UCSD-AML1 (cell line): ENCODE data around the gene PIH1D1.
"Not testable (repeated sequence)": the region's sequence is repeated elsewhere in the genome, so short reads cannot be mapped to it uniquely, and the experiment has no call there.

Source experiments
- DNase-seq: peaks from one replicate; lab custom pipeline; 2025; ENCODE audit not compliant: unreplicated experiment; lab: John Stamatoyannopoulos, UW

PIH1D1 gene

DNA sequence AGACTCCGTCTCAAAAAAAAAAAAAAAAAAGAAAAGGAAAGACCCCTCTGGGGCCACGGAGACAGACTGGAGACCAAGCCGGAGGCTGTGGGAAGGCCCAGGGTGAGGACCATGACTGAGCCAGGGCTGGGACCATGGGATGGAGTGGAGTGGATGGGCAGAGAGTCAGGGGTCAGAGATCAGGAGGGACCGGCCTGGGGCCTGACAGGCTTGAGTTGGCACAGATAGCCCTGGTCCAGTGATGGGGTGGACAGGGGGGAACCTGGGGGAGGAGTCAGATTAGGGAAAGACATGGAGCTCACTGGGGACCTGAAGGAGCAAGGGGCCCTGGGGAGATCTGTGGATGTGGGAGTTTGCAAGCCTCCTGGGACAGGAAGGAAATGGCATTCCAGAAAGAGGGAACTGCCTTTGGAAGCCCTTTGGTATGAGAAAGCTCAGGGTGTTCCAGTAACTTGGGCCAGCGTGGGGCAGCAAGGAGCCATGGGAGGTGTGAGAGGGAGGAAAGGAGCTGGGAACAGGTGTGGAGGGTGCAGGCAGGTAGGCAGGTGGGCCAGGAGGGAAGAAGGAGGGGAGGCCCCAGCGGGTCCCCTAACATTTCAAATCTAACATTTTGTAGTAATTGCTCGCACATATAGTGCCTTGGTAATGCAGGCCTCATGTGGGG, 29.5 kb upstream of the PIH1D1 start:
- no peak for DNase-seq

DNA sequence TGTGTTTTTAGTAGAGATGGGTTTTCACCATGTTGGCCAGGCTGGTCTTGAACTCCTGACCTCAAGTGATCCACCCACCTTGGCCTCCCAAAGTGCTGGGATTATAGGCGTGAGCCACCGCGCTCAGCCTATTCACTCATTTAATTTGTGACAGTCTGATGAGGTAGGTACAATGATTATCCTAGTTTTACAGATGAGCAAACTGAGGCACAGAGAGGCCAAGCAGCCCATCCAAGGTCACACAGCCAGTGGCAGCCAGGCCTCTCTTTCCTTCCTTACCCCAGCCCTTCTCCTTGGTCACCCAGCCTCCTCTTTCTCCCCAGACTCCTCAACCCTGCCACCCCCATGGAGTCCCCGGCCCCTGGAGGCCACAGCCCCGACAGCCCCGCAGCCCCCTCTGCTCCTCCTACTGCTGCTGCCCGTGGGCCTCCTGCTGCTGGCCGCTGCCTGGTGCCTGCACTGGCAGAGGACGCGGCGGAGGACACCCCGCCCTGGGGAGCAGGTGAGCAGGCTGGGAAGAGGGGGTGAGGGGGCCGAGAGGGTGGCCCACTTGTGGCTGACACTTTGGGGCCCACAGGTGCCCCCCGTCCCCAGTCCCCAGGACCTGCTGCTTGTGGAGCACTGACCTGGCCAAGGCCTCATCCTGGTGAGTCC, 28.5 kb upstream of the PIH1D1 start:
- no peak for DNase-seq

DNA sequence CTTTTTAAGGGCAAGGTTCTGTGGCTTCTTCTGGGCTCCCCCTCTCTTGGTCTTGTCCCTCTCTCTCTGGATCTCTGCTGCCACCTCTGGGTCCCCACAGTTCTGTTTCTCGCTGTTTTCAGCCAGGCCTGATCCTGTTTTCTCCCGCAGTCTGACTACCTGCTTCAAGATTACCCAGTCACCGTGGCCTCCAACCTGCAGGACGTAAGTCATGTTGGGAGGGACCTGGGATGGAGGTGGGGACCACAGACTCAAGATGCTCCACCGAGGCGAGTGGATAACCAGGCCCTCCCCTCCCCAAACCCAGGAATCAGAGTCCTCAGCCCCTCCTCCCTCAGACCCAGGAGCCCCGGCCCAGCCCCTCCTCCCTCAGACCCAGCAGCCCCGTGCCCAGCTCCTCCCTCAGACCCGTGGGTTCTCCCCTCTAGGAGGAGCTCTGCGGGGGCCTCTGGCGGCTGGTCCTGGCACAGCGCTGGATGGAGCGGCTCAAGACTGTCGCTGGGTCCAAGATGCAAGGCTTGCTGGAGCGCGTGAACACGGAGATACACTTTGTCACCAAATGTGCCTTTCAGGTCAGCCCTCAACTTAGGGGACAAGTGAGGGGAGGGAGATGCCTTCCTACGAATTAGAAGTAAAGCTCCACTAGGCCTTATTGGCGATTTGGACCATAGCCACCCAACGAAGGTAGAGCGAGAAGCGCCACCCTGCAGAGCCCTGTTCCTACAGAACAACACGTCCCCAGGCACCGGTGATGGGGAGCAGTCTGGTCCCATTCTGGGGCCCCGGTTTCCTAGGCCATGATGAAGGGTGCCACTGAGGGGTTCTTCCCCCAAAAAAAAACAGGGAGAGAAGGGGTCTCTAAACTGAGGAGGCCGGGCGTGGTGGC, 24.6 kb upstream of the PIH1D1 start:
- peak; percentile 75 for DNase-seq

GRCh38 chr19:49475191-49475917, 23.7 kb upstream of the PIH1D1 start:
- no peak for DNase-seq

DNA sequence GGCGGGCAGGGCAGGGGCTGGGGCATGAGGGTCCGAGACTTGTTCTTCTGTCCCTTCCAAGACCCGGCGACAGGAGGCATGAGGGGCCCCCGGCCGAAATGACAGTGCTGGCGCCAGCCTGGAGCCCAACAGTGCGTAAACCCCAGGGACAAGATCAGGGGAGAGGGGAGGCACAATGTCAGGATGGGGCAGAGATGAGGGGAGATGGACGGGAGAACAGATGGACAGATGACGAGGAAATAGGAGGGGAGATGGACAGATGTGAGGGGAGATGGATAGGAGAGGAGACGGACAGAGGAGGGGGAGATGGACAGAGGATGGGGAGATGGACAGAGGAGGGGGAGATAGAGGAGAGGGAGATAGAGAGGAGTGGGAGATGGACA, 22.9 kb upstream of the PIH1D1 start:
- DNase-seq = no peak

DNA sequence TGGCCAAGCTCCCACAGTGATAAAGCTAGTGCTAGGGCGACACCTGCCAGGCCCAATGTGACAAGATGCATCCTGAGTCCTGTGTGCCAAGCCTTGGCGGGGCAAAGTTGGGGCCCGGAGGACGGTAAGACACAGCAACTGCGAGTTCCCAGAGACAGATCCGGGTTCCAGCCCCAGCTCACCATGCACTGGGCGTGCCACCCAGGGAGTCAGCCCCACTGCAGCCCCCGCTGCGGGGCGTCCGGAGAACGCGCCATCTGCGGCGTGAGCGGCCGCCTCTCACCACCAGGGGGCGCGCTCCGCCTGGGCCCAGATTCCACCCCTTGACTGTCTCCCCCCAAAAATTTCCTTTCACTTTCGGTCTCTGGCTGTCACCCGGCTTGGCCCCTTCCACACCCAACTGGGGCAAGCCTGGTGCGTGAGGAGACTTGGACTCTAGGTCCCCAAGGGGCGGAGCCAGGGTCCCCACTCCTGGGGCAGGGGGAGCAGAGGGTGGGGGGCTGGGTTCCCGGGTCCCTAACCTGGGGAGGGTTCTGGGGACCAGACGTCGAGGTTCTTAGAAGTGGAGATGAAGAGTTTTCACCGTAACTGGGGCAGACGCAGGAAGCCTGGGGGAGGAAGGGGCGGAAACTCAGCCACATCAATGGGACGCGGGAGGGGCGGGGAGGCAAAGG, 22.4 kb upstream of the PIH1D1 start, which contains the start of gene FLT3LG:
Gene FLT3LG, plus strand, starts transcription at position 348 of the 674 bp plus-strand sequence. CDS start 425 bp downstream, outside the sequence.
- DNase-seq = peak; percentile 80

- not testable (repeated sequence) for DNase-seq
Measured at GRCh38 chr19:49473501-49473867, 21.9 kb upstream of the PIH1D1 start.

DNA sequence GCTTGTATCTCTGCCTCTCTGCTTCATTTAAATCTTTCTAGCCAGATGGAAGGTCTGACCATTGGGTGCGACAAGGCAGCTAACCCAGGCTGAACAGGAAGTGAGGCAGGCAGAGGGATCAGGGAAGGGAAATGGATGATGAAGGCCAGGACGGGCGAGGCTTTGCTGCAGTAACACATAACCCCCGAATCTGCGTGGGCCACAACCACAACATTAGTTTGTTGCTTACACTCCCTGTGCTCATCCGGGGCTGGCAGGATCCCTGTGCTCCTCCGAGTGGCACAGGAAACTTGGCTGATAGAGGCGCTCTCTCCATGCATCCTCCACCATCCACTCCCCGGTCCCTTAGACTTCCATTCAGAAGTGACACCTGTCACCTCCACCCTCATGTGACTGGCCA, 21.3 kb upstream of the PIH1D1 start:
- DNase-seq = no peak

- DNase-seq = no peak
Measured at GRCh38 chr19:49470615-49470978, 19.0 kb upstream of the PIH1D1 start.

- DNase-seq = peak; percentile 86
Measured at GRCh38 chr19:49469828-49470614, 18.4 kb upstream of the PIH1D1 start.

GRCh38 chr19:49468746-49469447, 17.3 kb upstream of the PIH1D1 start:
- peak; percentile 66 for DNase-seq

- no peak for DNase-seq
Measured at GRCh38 chr19:49468199-49468598, 16.6 kb upstream of the PIH1D1 start.

GRCh38 chr19:49465371-49465770, 13.8 kb upstream of the PIH1D1 start:
- DNase-seq = no peak

DNA sequence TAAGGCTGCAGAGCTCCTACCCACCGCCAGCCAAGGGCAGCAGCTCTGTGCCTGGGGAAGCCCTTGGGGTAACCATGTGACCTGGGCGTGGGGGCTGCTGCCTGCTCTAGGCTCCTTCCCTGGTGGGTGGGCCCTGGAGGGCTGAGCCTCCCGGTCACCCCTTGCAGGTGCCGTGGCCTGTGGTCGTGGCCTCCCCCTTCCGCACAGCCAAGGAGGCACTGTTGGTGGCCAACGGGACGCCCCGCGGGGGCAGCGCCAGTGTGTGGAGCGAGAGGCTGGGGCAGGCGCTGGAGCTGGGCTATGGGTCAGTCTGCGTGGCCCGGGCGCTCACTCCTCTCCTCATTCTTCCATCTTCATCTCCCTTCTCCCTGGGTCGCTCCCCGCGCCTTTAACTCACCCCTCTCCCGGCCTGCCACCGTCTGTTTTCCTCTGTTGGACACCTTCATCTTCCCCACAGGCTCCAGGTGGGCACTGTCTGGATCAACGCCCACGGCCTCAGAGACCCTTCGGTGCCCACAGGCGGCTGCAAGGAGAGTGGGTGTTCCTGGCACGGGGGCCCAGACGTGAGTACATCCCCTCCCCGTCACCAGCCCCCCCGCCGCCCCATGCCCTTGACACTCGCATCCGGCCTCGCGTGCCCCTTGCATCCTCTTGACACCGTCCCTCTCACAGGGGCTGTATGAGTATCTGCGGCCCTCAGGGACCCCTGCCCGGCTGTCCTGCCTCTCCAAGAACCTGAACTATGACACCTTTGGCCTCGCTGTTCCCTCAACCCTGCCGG, 12.5 kb upstream of the PIH1D1 start:
- no peak for DNase-seq

DNA sequence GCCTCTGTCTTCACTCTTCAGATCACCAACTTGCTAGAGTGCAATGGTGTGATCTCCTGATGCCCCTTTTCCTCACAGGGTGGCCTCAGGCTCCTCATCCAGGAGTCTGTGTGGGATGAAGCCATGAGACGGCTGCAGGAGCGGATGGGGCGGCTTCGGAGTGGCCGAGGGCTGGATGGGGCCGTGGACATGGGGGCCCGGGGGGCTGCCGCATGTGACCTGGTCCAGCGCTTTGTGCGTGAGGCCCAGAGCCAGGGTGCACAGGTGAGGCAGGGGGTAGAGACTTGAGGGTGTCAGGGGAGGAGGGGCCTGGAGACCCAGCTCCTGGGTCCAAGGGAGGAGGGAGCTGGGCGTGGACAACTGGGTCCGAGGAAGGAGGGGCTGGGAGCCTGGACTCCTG, 10.9 kb upstream of the PIH1D1 start:
- DNase-seq = no peak

DNA sequence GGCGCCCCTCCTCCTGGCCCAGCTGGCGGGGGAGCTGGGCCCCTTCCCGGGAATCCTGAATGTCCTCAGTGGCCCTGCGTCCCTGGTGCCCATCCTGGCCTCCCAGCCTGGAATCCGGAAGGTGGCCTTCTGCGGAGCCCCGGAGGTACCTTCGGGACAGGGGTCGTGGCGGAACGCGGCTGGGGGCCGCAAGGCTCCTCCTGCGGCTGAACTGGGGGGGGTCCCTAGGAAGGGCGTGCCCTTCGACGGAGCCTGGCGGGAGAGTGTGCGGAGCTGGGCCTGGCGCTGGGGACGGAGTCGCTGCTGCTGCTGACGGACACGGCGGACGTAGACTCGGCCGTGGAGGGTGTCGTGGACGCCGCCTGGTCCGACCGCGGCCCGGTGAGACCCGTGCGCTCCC, 10.0 kb upstream of the PIH1D1 start:
- no peak for DNase-seq

DNA sequence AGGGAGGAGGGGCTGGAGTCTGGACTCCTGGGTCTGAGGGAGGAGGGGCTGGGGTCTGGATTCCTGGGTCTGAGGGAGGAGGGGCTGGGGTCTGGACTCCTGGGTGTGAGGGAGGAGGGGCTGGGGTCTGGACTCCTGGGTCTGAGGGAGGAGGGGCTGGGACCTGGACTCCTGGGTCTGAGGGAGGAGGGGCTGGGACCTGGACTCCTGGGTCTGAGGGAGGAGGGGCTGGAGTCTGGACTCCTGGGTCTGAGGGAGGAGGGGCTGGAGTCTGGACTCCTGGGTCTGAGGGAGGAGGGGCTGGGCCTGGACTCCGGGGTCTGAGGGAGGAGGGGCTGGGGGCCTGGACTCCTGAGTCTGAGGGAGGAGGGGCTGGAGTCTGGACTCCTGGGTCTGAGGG, 9.5 kb upstream of the PIH1D1 start:
- not testable (repeated sequence) for DNase-seq

DNA sequence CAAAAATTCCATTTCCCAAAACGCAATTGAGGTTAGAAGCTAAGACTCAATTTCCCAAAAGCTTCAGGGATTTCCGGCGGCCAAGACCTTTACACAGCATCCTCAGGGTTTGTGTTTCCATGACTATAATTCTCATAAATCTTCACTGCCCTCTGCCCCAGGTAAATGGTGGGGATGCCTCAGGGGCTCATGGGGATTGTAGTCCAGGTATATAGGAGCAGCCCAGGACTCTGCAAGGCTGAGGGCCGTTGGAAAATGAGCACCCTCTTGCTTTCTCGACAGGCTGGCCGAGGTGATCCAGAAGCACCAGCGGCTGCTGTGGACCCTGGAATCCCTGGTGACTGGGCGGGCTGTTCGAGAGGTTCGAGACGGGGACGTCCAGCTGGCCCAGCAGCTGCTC, 7.8 kb upstream of the PIH1D1 start:
- no peak for DNase-seq

DNA sequence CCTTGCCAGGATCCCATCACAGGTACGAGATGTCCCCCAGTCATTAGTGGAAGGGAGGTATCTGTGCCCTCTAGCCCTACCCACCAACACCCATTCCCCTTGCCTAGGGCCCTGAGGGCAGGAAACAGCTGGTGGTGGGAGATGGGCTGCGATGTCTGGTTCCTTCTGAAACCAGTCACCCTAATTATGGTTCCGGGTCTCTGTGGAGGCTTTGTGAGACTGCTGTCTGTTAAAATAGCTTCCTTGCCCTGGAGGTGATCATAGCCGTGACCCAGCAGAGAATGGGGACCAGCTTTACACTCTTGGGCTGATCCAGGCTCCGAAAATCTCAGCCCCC, 6.9 kb upstream of the PIH1D1 start:
- DNase-seq = no peak
